ENCODE results near the gene SIAE. TPM values are rescaled to one million over a fixed set of nuclear protein-coding genes. Genes with fewer than 3 reads are reported as not detected.

Gene SIAE
- total and polyA plus RNA-seq, 3 donors from 2014 or later, result 14.5 to 16.1 (median 15.3) TPM

- Histone ChIP-seq H3K27ac (no peak overlapping the region), H3K9me3 (no peaks in the 10 kb centered on the region), H3K27me3 (no peaks in the 10 kb centered on the region), H3K4me3 (no peak overlapping the region), H3K4me1 (no peaks in the 10 kb centered on the region), H3K36me3 (ENCODE audit: low read depth, missing control alignments) (no peaks in the 10 kb centered on the region)
- 49 to 55% methylated on average over 3 of the region's 3 CpGs for WGBS, 2 donors
- DNase-seq, result peak; percentile 78
- no peak for TF ChIP-seq POLR2A (IDR thresholded peaks at IDR 0.05)
- peak; percentile 26 to 47 (median 45) for TF ChIP-seq CTCF (IDR thresholded peaks at IDR 0.05)
- intact Hi-C loops (cut with DNase I; ENCODE audit: low total_unique reads), result no loop called here
Observed at GRCh38 chr11:124586238-124586860, 87.2 kb downstream of the SIAE start.

- Histone ChIP-seq H3K4me3 (no peak overlapping the region), H3K9me3 (no peaks in the 10 kb centered on the region), H3K36me3 (ENCODE audit: low read depth, missing control alignments) (no peaks in the 10 kb centered on the region), H3K27me3 (no peaks in the 10 kb centered on the region), H3K4me1 (no peaks in the 10 kb centered on the region), H3K27ac (no peak overlapping the region)
- no peak for DNase-seq
- intact Hi-C loops (cut with DNase I; ENCODE audit: low total_unique reads), result no loop called here
- 55 to 74% methylated on average over 4 of the region's 4 CpGs for WGBS, 2 donors
- no peak for TF ChIP-seq POLR2A (IDR thresholded peaks at IDR 0.05)
- no peak for TF ChIP-seq CTCF (IDR thresholded peaks at IDR 0.05)
Observed at GRCh38 chr11:124584681-124585372, 88.7 kb downstream of the SIAE start.

DNA sequence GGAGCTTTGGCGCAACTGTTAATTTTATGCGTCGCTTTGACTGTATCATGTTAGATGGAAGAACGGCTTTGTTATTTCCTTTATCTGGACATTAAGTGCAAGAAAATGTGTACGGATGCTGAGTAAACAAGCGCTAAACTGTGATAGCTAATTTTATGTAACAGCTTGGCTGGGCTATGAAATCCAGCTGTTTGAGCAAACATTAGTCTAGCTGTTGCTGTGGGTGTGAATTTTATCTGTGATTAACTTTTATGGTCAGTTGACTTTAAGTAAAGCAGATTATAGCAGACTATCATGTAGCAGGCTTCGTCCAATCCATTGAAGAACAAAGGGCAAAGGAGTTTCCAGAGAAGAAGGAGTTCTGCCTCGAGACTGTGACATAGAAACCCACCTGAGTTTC, 89.8 kb downstream of the SIAE start:
- no peaks in the 10 kb centered on the region for H3K36me3 ChIP-seq (ENCODE audit: low read depth, missing control alignments)
- 80 to 81% methylated on average over 8 of the region's 8 CpGs for WGBS, 2 donors
- DNase-seq, result no peak

More for the DNA sequence above, 89.8 kb downstream of the SIAE start:
- Histone ChIP-seq H3K9me3 (no peaks in the 10 kb centered on the region), H3K4me3 (no peak overlapping the region), H3K4me1 (no peaks in the 10 kb centered on the region), H3K27ac (no peak overlapping the region), H3K27me3 (no peaks in the 10 kb centered on the region)
- TF ChIP-seq CTCF (IDR thresholded peaks at IDR 0.05) (no peak), POLR2A (IDR thresholded peaks at IDR 0.05) (no peak)
- intact Hi-C loops (cut with DNase I; ENCODE audit: low total_unique reads), result no loop called here

Small RNAs within 50 kb of the gene (small RNA-seq; reads per million reads assigned to genes)
- 0 reads per million in 2 donors for gene RNA5SP352

Other genes starting within 250 kb of the SIAE start
- gene OR8B4, start 248.9 kb downstream of the SIAE start, total RNA-seq, result not detected
- not detected for gene OR8B4, start 248.9 kb downstream of the SIAE start, polyA plus RNA-seq (ENCODE audit: insufficient read depth, low read depth, low replicate concordance)
- gene OR8B8, start 228.0 kb downstream of the SIAE start, total RNA-seq, result not detected
- not detected for gene OR8B8, start 228.0 kb downstream of the SIAE start, polyA plus RNA-seq (ENCODE audit: insufficient read depth, low read depth, low replicate concordance)
- not detected for gene OR8B12, start 130.1 kb downstream of the SIAE start, total RNA-seq
- gene OR8B12, start 130.1 kb downstream of the SIAE start, polyA plus RNA-seq (ENCODE audit: insufficient read depth, low read depth, low replicate concordance), result not detected
- gene OR8A1, start 103.7 kb downstream of the SIAE start, total RNA-seq, result under 1 TPM; 0.31 to 0.50 TPM
- gene OR8A1, start 103.7 kb downstream of the SIAE start, polyA plus RNA-seq (ENCODE audit: insufficient read depth, low read depth, low replicate concordance), result 0.29 TPM
- under 1 TPM in 1 of 2 donors, not detected in 1; 0.43 TPM for gene PANX3, start 62.3 kb downstream of the SIAE start, total RNA-seq
- gene PANX3, start 62.3 kb downstream of the SIAE start, polyA plus RNA-seq (ENCODE audit: insufficient read depth, low read depth, low replicate concordance), result 0.18 TPM
- 10 to 100 TPM; 25.2 to 35.7 TPM for gene TBRG1, start 50.9 kb downstream of the SIAE start, total RNA-seq
- 38.8 TPM for gene TBRG1, start 50.9 kb downstream of the SIAE start, polyA plus RNA-seq (ENCODE audit: insufficient read depth, low read depth, low replicate concordance)
- gene SPA17, start 165 bp upstream of the SIAE start, total RNA-seq, result 100 to 1,000 TPM in 1 of 2 donors, 10 to 100 TPM in 1; 97.5 to 170 TPM
- 405 TPM for gene SPA17, start 165 bp upstream of the SIAE start, polyA plus RNA-seq (ENCODE audit: insufficient read depth, low read depth, low replicate concordance)
- gene NRGN, start 66.2 kb upstream of the SIAE start, total RNA-seq, result 1 to 10 TPM; 3.0 to 5.5 TPM
- 10.4 TPM for gene NRGN, start 66.2 kb upstream of the SIAE start, polyA plus RNA-seq (ENCODE audit: insufficient read depth, low read depth, low replicate concordance)
- gene VSIG2, start 78.5 kb upstream of the SIAE start, total RNA-seq, result 1 to 10 TPM in 1 of 2 donors, under 1 TPM in 1; 0.74 to 1.3 TPM
- gene VSIG2, start 78.5 kb upstream of the SIAE start, polyA plus RNA-seq (ENCODE audit: insufficient read depth, low read depth, low replicate concordance), result 4.4 TPM
- gene ESAM, start 88.6 kb upstream of the SIAE start, total RNA-seq, result 10 to 100 TPM in 1 of 2 donors, 1 to 10 TPM in 1; 6.0 to 10.6 TPM
- 15.8 TPM for gene ESAM, start 88.6 kb upstream of the SIAE start, polyA plus RNA-seq (ENCODE audit: insufficient read depth, low read depth, low replicate concordance)
- 10 to 100 TPM; 11.3 to 19.1 TPM for gene MSANTD2, start 126.7 kb upstream of the SIAE start, total RNA-seq
- 7.4 TPM for gene MSANTD2, start 126.7 kb upstream of the SIAE start, polyA plus RNA-seq (ENCODE audit: insufficient read depth, low read depth, low replicate concordance)
- gene ROBO3, start 191.7 kb upstream of the SIAE start, total RNA-seq, result 10 to 100 TPM; 11.8 to 31.6 TPM
- gene ROBO3, start 191.7 kb upstream of the SIAE start, polyA plus RNA-seq (ENCODE audit: insufficient read depth, low read depth, low replicate concordance), result 12.9 TPM
- 1 to 10 TPM; 5.7 to 8.4 TPM for gene ROBO4, start 224.1 kb upstream of the SIAE start, total RNA-seq
- 7.0 TPM for gene ROBO4, start 224.1 kb upstream of the SIAE start, polyA plus RNA-seq (ENCODE audit: insufficient read depth, low read depth, low replicate concordance)
- not detected for gene HEPN1, start 245.5 kb upstream of the SIAE start, total RNA-seq
- not detected for gene HEPN1, start 245.5 kb upstream of the SIAE start, polyA plus RNA-seq (ENCODE audit: insufficient read depth, low read depth, low replicate concordance)

All from testis (tissue), 3 donors.